GM18909 (cell line): ENCODE results near the gene URB1.

ENCODE experiments used
- ATAC-seq: cut with Tn5 transposase; IDR thresholded peaks from one replicate; pipeline ENCODE4 v1.9.1; 2021; ENCODE audit warnings: mild to moderate bottlenecking; ENCODE audit not compliant: unreplicated experiment, poor library complexity

Gene URB1

DNA sequence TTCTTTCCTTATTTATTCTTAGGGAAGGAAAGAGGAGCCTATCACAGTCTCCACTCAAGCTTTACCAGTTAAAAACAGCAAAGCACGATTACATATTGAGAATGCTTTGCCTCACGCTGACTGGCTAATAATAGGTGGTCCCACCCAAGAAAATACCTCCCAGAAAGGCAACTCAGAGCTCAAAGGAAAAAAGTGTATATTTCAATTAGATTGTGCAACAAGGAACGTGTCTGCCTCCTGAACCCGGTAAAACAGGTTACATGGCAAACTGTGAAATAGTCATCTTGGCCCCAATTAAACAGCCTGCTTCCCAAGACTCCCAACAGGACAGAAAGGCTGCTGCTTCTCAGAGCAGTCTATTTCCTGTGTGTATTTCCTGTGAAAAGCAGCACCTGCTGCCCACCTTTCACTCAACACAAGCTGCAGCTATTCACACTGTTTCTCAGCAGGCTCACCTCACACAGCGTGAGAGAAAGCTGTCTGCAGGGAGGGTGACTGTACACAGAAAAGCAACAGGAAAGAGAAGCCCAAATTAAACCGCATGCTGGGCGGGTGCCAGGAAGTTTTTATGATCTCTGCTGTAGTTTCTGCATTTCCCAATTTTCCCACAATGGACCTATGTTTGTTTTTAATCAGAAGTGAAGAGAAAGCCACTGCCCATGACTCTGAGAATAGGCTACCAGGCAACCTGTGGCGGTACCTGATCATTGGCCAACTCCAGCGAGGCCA lies 44.0 kb downstream of the URB1 start:
- no peak for ATAC-seq

DNA sequence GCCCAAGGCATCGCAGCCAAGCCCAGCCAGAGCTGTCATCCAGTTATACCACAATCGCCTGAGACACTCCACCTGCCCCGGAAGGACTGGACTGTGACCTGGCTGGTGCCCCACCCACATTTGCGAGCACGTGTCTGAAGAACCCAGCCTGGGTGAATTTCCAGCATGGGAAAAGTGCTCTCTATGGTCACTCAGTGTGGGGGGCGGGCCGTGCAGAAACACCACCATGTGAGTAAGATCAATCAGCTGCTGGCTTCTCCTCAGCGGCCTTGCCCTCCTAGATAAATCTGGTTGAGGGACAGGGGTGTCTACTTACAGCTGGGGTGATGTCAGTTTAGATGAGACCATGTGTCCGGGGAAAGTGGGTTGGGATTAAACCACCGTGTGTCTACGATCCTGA lies 44.8 kb downstream of the URB1 start:
- ATAC-seq = no peak

DNA sequence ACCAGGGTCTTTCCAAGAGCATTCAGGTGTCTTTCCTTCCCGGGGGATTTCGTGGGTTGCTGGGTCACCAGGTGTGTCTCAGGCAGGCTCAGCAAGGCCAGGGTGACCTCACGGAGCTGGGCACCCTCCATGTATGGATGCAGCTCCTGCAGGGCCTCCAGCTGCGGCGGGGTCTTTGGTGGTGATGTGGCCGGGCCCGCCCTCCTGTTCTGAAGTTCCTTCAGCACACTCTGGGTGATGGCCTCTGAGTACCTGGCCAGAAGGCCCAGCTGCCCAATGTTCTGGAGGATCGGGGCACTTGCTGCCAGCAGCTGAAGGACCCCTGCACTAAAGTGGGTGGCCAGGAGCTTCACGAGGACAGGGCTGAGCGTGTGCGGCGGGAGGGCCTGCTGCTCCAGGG lies 45.5 kb downstream of the URB1 start:
- ATAC-seq = no peak

DNA sequence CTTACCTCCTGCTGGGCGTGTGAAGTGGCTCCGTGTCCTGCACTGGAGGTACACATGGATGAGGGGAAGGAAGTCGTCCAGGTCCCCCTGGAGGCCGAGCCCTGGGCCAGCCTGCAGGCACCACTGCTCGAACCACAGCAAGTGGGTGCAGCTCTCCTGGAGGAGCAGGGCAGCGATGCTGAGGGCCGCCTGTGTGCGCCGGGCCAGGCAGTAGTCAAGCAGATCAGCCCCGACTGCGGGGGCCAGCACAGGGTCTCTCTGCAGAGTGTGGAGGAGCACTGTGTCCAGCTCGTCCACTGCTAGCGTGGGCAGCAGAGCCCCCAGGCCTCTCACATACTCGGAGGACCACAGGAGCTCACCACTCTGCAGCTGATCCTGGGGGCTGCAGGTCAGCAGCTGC lies 45.9 kb downstream of the URB1 start:
- no peak for ATAC-seq

DNA sequence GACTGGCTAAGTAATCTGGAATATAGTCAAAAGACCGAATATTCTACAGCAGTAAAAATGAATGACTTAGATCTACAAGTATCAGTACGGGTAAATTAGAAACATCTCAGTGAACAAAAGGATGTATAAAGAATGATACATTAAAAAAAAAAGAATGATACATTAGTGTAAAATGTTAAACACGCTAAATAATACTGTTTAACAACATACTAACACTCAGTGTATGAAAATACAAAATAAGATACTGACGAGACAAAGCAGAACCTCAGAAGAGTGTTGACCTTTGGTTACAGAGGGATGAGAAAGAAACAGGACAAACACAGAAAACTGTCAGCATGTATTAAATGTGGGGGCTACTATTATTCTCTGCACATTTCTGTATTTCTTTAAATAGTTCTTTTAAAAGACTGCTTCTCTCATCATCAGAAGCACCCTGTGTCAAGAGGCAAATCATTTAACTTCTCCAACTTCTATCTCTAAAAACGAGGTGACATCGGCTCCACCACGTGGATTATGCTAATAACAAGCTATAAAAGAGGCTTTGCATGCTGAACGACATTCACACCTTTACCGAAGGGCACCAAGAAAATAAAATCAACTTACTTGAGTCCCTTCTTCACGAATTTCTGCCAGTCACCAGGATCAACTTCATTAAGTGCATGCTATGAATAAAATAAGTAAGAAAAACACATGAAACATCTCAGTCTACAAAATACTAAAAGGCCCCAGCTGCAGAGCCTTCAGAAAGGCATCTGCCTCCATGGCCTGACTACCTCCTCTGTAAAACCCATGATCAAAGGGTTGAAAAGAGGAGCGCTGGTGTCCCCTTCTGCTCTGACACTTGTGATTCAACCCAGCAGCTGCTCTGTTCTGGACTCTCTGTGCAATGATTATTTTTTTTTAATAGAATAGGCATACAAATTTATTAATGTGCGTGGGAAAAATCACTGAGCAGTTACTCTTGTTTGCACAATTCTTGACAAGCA lies 51.7 kb downstream of the URB1 start:
- no peak for ATAC-seq

DNA sequence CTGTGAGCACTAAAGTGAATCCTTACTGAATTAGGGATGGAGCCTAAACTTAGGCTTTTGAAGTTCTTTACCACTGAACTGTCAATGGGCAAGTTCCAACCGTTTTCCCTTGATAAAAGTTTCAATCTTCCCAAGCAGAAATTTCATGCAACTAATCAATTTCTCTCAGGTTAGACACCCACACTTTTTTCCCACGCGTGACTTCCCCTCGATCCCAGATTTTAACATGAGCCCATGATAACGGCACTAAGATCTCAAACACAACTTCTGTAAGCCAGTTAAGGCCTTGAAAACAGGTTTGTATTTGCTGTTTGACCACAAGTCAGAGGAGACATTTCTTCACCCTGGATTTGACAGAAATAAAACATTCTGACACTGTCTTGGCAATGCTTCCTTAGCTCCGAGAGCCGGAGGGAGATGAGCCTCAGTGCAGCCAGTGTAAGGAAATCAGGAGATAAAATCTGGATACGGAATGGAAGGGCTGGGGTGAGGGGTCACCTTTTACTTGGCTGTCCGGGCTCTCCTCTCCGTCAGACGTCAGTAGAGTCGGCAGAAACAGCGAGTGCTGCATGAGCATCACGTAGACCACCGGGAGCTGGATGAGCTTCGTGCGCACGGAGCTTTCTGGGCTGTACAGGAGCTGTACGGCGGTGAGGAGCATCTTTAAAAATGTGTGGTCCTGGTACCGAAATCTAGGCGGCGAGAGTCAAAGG lies 54.4 kb downstream of the URB1 start:
- ATAC-seq = no peak

DNA sequence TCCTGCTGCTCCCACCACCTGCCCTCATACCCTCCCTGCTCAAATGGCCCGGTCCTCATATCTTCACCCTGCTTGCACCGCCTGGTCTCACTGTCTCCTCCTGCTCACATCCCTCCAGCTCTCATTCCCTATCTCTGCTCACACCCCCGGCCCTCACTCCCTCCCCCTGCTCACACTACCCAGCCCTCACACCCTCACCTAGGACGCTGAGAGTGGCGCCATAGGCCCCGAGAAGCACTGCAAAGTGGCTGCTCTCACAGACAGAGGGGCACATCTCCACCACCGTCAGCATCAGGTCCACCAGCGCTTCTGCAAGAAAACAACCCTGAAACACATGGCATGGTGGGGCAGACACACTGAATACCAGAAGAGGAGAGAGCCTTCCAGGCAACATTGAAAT lies 55.6 kb downstream of the URB1 start:
- ATAC-seq = no peak

DNA sequence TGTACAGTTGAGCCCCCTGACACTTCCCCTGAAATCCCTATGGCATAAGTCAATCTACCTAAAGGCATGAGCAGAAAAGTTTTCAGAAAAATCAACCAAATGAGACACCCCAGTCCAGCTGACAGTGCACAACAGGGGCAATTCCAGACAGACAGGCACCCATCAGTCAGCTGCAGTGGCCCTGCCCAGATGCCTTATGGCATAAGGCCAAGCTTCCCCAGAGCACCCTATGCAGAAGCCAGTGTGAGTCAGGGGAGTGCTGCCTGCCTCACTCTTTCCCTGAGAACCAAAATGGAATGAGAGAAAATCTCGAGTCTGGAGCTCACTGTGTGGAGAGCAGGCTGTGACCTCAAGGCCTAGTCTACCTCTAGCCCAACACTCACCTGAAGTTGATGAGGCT lies 56.1 kb downstream of the URB1 start:
- ATAC-seq = no peak

DNA sequence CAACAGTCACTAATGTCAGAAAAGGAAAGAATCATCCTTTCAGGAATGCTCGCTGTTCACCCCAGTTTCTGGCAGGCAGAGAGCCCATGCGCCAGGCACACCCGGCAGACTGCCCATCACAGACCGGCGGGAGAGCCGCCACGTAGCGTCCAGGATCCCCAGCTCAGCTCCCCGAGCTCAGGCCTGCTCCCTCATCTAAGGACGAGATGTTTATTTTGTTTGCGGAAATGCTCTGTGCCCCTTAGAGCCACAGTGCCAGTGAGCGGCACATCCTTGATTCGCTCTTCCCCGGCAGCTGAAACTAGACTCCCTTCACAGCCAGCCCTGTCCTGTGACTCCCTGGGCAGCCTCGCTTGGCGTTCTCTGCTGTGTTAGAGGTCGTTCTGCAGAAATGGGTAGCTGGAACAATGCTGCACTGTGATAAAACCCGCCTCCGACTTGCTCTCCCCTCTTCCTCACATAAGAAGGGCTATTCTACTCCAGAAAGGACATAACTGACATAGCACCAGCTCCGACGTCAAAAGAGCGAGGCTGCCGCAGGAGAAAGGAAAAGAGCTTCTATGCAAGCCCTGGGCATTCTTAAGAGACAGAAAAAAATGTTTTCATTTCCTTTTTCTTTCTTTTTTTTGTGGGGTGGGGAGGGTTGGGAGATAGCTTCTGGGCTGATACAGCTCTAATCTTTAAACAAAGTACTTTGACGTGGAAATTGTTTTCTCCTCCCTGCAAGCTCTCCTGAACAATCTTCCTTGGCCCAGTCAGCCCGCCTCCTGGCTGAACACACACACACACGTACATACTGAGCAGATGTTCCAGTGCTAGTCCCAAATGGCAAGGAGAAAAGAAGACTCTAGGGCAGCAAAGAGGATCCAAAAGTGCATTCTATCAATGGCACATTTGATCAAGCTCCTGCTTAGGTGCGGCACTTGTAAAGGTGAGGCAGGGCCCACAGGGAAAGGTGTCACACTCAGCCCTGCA lies 56.9 kb downstream of the URB1 start:
- ATAC-seq = no peak

DNA sequence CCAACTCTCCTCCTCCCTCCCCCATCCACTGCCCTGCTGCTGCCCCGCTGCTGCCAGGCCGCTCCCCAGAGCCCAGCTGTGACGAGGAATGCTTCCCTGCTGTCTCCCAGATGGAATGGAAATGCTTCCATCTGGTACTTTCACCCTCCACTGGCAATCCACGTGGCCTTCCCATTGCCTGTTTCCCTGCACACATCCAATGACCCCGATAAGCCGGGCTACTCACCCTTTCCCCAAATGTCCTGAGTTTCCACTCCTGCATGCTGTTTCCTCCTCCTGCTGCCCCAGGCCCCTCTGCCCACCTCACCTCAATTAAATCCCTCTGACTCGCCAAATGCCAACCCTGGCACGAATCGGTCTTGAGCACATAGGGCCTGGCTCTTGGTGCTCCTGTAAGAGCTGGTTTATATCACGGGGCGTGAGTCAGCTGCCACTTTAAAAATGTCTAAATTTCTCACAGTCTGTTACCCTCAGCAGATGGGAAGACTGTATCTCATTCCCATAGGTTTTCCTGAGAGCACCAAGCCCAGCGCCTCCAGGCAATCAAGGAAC lies 57.8 kb downstream of the URB1 start:
- no peak for ATAC-seq

DNA sequence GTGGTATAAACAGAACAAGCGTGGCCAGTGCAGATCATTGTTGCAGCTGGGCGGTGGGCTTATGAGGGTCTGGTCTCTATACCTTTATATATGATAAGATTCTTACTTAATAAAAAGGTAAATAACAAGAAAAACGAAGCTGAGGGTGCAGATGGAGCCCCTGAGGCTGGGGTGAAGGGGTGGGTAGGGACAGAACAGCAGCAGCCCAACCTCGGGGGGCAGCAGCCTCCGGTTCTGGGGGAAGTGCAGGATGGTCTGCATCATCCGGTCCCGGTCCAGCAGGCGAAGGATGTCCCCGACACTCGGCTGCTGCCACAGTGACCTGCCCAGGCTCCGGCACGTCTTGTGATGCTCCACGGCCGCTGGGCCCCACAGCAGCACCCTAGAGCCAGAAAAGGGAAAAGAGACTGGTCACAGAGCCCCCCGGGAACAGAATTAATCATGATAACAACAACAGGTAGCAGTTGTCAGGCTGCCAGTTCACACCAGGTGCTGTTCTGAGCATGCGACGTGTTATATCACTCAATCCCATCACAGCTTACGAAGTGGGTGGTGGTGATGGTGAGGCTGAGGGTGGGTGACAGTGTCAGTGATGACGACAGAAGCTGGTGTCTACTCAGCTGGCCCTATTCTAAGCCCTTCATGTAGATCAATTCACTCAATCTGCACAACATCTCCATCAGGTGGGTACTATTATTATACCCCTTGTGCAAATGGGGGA lies 58.7 kb downstream of the URB1 start:
- no peak for ATAC-seq

DNA sequence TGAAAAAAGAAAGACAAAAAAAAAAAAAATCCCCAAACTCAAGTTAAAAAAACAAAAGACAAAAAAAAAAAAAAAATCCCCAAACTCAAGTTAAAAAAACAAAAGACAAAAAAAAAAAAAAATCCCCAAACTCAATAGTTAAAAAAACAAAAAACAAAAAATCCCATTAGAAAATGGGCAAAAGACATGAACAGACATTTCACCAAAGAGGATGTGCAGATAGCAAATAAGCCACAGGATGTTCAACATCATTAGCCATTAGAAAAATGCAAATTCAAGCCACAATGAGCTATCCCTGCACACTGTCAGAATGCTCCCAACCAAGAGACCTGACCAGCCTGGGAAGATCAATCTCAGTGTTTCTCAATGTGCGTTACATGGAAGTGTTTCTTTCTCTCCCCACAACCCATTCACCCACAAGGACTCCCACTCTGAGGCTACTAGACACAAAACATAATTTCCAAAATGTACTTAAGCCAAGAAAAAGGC lies 60.3 kb downstream of the URB1 start:
- no peak for ATAC-seq

DNA sequence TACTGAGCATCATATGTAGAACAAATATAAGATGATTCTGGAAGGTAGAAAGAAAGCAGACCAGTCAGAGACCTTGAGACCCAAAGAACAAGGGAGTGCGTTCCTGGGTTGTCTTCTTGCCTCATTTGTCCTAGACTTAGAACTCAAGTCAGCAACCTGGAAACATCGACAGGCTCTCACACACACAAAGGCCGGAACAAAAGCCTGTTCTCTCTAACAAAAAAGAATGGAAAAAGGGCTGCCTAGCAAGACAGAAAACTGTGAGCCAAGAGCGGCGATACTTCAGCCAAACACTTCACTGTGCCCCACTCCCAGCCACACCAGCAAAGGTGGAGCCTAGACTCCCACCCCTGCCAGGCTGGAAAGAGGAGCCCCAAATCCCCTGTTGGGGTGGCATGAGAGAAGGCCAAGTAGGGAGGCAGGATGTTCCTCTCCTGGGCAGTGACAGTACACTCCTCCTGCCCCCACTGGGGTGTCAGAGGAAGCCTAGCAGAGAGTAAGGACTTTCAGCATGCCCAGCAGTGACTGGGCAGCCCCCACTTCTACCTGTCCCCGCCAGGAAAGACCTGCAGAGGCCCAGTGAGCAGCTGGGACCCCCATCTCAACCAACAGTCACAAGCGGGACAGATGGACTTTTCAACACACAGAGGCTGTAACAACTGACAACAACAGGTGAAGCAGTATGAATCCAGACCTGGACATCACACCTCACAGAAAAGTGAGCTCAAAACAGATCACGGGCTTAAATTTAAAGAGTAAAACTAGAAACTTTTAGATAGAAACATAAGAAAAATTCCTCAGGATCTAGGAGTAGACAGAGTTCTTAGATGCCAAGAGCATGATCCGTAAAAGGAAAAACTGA lies 61.1 kb downstream of the URB1 start:
- ATAC-seq = no peak

DNA sequence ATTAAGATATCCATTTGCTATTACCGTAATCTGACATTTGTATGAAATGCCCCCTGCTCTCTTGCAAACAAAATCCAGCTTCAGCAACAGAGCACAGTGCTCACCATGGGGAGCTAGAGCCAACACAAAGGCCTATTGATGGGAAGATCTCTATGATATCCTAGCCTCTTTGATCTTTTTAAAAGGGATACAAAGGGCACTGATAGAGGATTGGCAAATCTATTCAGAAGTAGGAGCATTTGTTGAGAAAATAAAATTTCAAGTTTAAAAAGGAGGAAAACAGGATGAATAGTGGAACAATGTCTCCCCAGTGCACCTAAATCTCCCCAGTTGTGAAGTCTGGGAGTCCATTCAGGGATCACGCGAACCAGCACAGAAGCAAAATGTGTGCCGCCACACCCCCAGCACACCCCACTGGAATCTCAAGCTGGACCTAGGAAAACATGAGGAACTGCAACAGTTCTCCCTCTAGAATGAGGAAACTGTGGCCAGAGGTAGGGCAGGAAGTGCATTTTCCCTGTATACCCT lies 62.0 kb downstream of the URB1 start:
- ATAC-seq = no peak

DNA sequence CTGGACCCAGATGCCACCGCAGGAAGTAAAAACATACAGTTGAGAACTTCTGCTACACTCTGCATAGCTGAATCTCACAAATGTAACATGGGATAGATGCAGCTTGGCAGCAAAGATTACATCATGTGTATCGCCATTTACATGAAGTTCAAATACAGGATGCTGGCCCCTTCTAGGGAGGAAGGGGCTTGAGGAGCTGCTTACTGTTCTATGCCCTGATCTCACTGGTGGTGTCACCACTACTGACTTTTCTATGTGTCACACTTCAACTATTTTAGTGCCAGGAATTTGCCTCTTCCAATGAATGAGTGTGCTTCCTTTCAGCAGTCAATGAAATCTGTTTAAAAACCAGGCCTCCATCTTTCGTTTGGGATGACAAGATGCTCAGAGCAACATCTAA lies 63.0 kb downstream of the URB1 start:
- ATAC-seq = no peak

DNA sequence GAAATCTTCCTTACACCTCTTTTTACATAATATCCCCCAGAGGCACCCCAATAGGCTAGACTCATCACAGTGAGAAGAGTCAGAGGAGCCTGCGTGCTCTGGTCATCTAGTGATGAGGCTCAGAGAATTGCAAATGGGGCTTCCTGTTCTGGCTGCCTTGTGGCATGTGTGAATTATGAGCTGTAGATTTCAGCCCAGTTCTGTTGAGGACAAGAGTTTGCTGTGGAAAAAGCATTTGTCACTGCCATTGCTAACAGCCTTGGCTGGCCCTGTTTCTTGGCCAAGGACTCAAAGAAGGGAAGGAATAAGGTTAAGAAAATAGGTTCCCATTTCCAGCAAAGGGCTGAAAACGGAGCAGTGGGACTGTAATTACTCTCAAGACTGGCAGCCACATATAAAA lies 63.5 kb downstream of the URB1 start:
- ATAC-seq = no peak

DNA sequence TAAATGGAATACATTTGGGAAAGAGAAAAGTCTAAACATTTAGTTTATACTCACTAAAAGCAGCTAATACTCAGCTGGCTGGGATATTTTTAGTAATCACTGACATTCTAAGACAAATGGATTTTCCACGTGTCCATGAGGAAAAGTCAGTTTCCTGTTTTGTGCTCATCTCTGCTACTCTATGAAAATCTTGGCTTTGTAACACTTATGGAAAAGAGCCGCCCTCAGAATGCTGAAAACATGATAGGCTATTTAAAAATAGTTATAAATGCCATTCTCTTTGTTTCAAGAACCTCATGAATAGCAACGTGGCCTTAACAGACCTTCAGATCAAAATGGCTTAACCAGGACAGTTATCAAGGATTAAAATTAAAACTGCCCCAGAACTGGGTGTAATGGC lies 64.2 kb downstream of the URB1 start:
- ATAC-seq = no peak

DNA sequence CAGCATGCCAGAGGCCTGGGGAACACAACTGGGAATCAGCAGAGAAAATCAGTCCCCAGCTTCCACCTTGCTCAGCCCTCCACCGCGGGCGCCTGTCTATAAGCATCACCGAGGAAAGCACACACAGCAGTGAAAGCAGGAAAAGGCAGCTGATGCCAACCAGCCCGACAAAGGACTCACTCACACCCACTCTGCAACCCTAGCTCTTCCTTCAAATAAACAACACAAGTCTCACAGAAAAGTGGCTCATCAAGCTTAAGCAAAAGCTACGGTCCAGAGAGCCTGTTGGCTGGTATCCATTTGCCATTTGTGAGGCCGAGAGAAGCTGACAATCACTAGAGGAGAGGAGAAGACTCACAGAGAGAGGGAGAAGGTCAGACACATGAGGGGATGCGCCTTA lies 67.1 kb downstream of the URB1 start:
- no peak for ATAC-seq
